ENCODE measurements around the gene ARSB.

- TF ChIP-seq CTCF (IDR thresholded peaks at IDR 0.05) (no peak), SIN3A (IDR thresholded peaks at IDR 0.05; ENCODE audit: borderline replicate concordance, insufficient read depth, low read depth, low read length) (no peak), POLR2AphosphoS5 (IDR thresholded peaks at IDR 0.05; ENCODE audit: low read depth, low read length) (no peak)
Measured at GRCh38 chr5:78763659-78764189, 221.4 kb downstream of the ARSB start.
